ENCODE results near the gene EPB41L4A.

DNA sequence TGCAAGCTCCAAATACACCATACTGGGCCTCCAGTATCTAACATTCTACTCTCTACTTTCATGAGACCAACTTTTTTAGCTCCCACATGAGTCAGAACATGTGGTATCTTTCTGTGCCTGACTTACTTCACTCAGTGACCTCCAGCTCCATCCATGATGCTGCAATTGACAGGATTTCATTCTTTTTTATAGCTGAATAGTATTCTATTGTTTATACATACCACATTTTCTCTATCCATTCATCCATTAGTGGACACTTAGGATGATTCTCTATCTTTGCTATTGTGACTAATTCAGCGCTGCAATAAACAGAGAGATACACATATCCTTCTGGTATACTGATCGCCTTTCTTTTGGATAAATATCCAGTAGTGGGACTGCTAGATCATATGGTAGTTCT is 68.5 kb downstream of the EPB41L4A start:
- TF ChIP-seq CTCF (IDR thresholded peaks at IDR 0.05; ENCODE audit: poor library complexity, severe bottlenecking) (no peak), POLR2AphosphoS5 (IDR thresholded peaks at IDR 0.05) (no peak), EZH2 (IDR thresholded peaks at IDR 0.05; ENCODE audit: borderline replicate concordance, insufficient read depth, low read length, poor library complexity, severe bottlenecking) (no peak), RAD21 (conservative IDR thresholded peaks at IDR 0.05) (no peak), EP300 (conservative IDR thresholded peaks at IDR 0.05; ENCODE audit: poor library complexity, severe bottlenecking) (no peak), REST (IDR thresholded peaks at IDR 0.05; ENCODE audit: borderline replicate concordance) (no peak), SMC3 (conservative IDR thresholded peaks at IDR 0.05; ENCODE audit: poor library complexity) (no peak), MXI1 (conservative IDR thresholded peaks at IDR 0.05; ENCODE audit: poor library complexity, severe bottlenecking) (no peak)

Data from neural cell (in vitro differentiated cells).